ENCODE results near the gene CUBN.

- TF ChIP-seq CTCF (IDR thresholded peaks at IDR 0.05) (no peak), POLR2A (IDR thresholded peaks at IDR 0.05) (no peak), POLR2AphosphoS5 (IDR thresholded peaks at IDR 0.05) (no peak), EP300 (IDR thresholded peaks at IDR 0.05; ENCODE audit: low read depth) (no peak)
Observed at GRCh38 chr10:16913266-16913665, 216.3 kb downstream of the CUBN start.

Measured in transverse colon (tissue), 4 donors.